ENCODE data around the gene MICALL1. TPM values are rescaled to one million over a fixed set of nuclear protein-coding genes. Genes with fewer than 3 reads are reported as not detected.

The MICALL1 gene
- total and polyA plus RNA-seq, 2 of the 13 experiments (the other 11 are each of a cell fraction or from before 2014, with no cell fraction given), result 7.6 to 10.6 TPM

DNA sequence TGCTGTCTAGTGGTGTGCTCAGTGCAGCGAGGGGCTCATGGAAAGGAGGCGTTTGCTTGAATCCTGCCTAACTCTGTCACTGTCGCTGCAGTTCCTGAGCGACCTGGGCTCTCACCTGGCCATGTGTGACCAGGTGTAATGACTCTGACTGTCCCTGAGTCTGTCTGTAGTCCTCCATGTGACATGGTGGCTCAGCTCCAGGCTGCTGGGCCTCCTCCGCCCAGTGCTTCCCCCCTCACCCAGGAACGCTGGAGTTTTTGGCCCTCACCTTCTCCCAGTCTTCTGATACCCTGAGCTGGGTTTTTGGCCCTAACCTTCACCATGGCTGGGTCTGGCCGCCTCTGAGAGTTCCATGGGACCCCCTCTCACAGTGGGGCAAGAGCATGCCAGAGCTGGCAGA lies 20.3 kb downstream of the MICALL1 start:
- no peaks in the 10 kb centered on the region for H3K79me2 ChIP-seq (ENCODE audit: insufficient read depth, low read length)
- 94% methylated on average over 3 of the region's 7 CpGs for WGBS (ENCODE audit: low lambda C conversion rate)
- H3K36me3 ChIP-seq (replicated peaks in 1 of 2; ENCODE audit: control insufficient read depth in 1 of 2, insufficient read depth in 2 of 2, low read length in 2 of 2), result peaks cover 22 to 29% of the 10 kb centered on the region in 2 experiments; a peak in 4 of 5 replicates
- in situ Hi-C loops (cut with HindIII; ENCODE audit: extremely low pct_ligation_motif_present, low pct_unique_long_range_greater_than_20kb) (no loop called here), intact Hi-C loops (cut with micrococcal nuclease; ENCODE audit: unreplicated experiment) (no loop called here)
- H3K9me3 ChIP-seq (ENCODE audit: low read length), result no peaks in the 10 kb centered on the region
- no peak for DNase-seq (ENCODE audit: low spot score)
- no peak overlapping the region for H3K9ac ChIP-seq (ENCODE audit: insufficient read depth, low read depth, low read length)
- H3K27me3 ChIP-seq (ENCODE audit: control insufficient read depth in 1 of 2, insufficient read depth in 2 of 2, low read length in 2 of 2), result no peaks in the 10 kb centered on the region
- H4K20me1 ChIP-seq (ENCODE audit: insufficient read depth, low read length), result no peaks in the 10 kb centered on the region
- no peak overlapping the region for H3K4me2 ChIP-seq (ENCODE audit: low read depth, low read length)
- TF ChIP-seq KDM5B (CRISPR knock-in tag; IDR thresholded peaks at IDR 0.05; ENCODE audit: borderline replicate concordance) (no peak), ZNF737 (CRISPR knock-in tag; IDR thresholded peaks at IDR 0.05; ENCODE audit: borderline replicate concordance) (no peak), SKI (IDR thresholded peaks at IDR 0.05; ENCODE audit: partially characterized antibody) (no peak), SRSF4 (IDR thresholded peaks at IDR 0.05; ENCODE audit: low read depth, low read length, poor library complexity, severe bottlenecking) (no peak), ZNF235 (CRISPR knock-in tag; IDR thresholded peaks at IDR 0.05; ENCODE audit: borderline replicate concordance) (no peak), SAP130 (CRISPR knock-in tag; IDR thresholded peaks at IDR 0.05; ENCODE audit: low read depth) (no peak), ZNF569 (CRISPR knock-in tag; IDR thresholded peaks at IDR 0.05; ENCODE audit: borderline replicate concordance) (no peak), SRSF1 (optimal IDR thresholded peaks at IDR 0.05; ENCODE audit: low read depth, low read length) (no peak), SNAPC2 (CRISPR knock-in tag; IDR thresholded peaks at IDR 0.05) (no peak), DMAP1 (CRISPR knock-in tag; IDR thresholded peaks at IDR 0.05) (no peak), ZNF33A (CRISPR knock-in tag; IDR thresholded peaks at IDR 0.05; ENCODE audit: borderline replicate concordance) (no peak), ZNF782 (CRISPR knock-in tag; IDR thresholded peaks at IDR 0.05; ENCODE audit: borderline replicate concordance) (no peak), ZNF616 (CRISPR knock-in tag; IDR thresholded peaks at IDR 0.05; ENCODE audit: low read depth) (no peak), ZBTB38 (CRISPR knock-in tag; IDR thresholded peaks at IDR 0.05) (no peak)
- TF ChIP-seq, protein P1, sequence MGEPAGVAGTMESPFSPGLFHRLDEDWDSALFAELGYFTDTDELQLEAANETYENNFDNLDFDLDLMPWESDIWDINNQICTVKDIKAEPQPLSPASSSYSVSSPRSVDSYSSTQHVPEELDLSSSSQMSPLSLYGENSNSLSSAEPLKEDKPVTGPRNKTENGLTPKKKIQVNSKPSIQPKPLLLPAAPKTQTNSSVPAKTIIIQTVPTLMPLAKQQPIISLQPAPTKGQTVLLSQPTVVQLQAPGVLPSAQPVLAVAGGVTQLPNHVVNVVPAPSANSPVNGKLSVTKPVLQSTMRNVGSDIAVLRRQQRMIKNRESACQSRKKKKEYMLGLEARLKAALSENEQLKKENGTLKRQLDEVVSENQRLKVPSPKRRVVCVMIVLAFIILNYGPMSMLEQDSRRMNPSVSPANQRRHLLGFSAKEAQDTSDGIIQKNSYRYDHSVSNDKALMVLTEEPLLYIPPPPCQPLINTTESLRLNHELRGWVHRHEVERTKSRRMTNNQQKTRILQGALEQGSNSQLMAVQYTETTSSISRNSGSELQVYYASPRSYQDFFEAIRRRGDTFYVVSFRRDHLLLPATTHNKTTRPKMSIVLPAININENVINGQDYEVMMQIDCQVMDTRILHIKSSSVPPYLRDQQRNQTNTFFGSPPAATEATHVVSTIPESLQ (CRISPR knock-in tag; conservative IDR thresholded peaks at IDR 0.05), result no peak
- CTCF ChIA-PET (ENCODE audit: low intra/inter-chr PET ratio, low total read pairs), result no interaction called here
- H3K4me3 ChIP-seq (replicated peaks in 1 of 3; ENCODE audit: insufficient read depth in 1 of 3, low read depth in 2 of 3, low read length in 3 of 3), result no peak overlapping the region
- POLR2A ChIA-PET, result no interaction called here
- H3K27ac ChIP-seq (ENCODE audit: extremely low read length, insufficient read depth, low read length), result no peak overlapping the region
- no peak overlapping the region for H2AFZ ChIP-seq (ENCODE audit: low read length)
- no peak for ATAC-seq
- no peak for FAIRE-seq
- no peaks in the 10 kb centered on the region for H3K4me1 ChIP-seq (ENCODE audit: insufficient read depth, low read length)
- no TSS peak for BruUV-seq (replicated peaks)
